GM13976 (cell line): Measurements from ENCODE around the gene IL3.

Source experiments
- DNase-seq: peaks from one replicate; pipeline ENCODE4 v3.0.0; 2012; ENCODE audit warnings: low spot score
- in situ Hi-C: fragments of 300-500 bp; cut with MboI; formaldehyde crosslinking; loops from one replicate; pipeline ENCODE4 v1.12.0; 2022; ENCODE audit warnings: low sequenced_read_pairs, mixed read lengths, inconsistent platforms; ENCODE audit not compliant: unreplicated experiment
- TF ChIP-seq, protein P1 (sequence below): IDR thresholded peaks from 2 replicates; pipeline ENCODE4 v1.5.1; 2012; ENCODE audit warnings: borderline replicate concordance, mild to moderate bottlenecking; ENCODE audit not compliant: insufficient read depth; ENCODE audit errors: extremely low read depth, missing control alignments, control extremely low read depth

The IL3 gene

GRCh38 chr5:132080595-132080994, 20.1 kb downstream of the IL3 start:
- peak; percentile 9 for DNase-seq
- in situ Hi-C loops, result no loop called here
- TF ChIP-seq, protein P1, sequence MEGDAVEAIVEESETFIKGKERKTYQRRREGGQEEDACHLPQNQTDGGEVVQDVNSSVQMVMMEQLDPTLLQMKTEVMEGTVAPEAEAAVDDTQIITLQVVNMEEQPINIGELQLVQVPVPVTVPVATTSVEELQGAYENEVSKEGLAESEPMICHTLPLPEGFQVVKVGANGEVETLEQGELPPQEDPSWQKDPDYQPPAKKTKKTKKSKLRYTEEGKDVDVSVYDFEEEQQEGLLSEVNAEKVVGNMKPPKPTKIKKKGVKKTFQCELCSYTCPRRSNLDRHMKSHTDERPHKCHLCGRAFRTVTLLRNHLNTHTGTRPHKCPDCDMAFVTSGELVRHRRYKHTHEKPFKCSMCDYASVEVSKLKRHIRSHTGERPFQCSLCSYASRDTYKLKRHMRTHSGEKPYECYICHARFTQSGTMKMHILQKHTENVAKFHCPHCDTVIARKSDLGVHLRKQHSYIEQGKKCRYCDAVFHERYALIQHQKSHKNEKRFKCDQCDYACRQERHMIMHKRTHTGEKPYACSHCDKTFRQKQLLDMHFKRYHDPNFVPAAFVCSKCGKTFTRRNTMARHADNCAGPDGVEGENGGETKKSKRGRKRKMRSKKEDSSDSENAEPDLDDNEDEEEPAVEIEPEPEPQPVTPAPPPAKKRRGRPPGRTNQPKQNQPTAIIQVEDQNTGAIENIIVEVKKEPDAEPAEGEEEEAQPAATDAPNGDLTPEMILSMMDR, result no peak

DNA sequence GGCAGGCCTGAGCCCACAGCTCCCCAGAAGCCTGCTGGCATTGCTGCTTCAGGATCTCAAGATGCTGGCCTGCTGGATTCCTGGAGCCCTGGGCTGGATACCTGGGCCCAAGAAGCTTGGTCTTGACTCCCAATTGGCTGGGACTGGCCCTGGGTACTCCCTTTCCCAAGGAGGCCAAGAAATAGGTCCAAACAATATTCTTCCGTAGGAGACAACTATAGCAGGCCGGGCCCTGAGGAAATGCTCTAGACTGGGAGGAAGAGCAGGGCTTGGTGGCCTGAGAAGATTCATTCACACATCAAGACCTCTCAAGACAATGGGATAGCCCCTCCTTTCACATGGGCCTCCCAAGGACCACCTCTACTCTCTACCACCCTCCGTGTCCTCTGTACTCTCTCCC, 21.0 kb downstream of the IL3 start:
- TF ChIP-seq, protein P1, result no peak
- DNase-seq, result peak; percentile 16
- in situ Hi-C loops, result no loop called here

GRCh38 chr5:132082329-132083023, 22.0 kb downstream of the IL3 start:
- TF ChIP-seq, protein P1, result no peak
- in situ Hi-C loops, result no loop called here
- DNase-seq, result peak; percentile 20

- in situ Hi-C loops, result no loop called here
- DNase-seq, result peak; percentile 35
- TF ChIP-seq, protein P1, result no peak
These were observed 22.7 kb downstream of the IL3 start for GRCh38 chr5:132083071-132083678.

GRCh38 chr5:132085686-132086085, 25.2 kb downstream of the IL3 start:
- DNase-seq, result no peak
- TF ChIP-seq, protein P1, result no peak
- in situ Hi-C loops, result no loop called here

- TF ChIP-seq, protein P1, result no peak
- in situ Hi-C loops, result no loop called here
- DNase-seq, result no peak
These were observed 25.9 kb downstream of the IL3 start for GRCh38 chr5:132086277-132086794.
